ENCODE measurements around the gene PTK7.
"Not testable (repeated sequence)": the region's sequence is repeated elsewhere in the genome, so short reads cannot be mapped to it uniquely, and the experiment has no call there.

Gene PTK7

GRCh38 chr6:43120101-43120763, 44.1 kb downstream of the PTK7 start:
- no peak for DNase-seq

DNA sequence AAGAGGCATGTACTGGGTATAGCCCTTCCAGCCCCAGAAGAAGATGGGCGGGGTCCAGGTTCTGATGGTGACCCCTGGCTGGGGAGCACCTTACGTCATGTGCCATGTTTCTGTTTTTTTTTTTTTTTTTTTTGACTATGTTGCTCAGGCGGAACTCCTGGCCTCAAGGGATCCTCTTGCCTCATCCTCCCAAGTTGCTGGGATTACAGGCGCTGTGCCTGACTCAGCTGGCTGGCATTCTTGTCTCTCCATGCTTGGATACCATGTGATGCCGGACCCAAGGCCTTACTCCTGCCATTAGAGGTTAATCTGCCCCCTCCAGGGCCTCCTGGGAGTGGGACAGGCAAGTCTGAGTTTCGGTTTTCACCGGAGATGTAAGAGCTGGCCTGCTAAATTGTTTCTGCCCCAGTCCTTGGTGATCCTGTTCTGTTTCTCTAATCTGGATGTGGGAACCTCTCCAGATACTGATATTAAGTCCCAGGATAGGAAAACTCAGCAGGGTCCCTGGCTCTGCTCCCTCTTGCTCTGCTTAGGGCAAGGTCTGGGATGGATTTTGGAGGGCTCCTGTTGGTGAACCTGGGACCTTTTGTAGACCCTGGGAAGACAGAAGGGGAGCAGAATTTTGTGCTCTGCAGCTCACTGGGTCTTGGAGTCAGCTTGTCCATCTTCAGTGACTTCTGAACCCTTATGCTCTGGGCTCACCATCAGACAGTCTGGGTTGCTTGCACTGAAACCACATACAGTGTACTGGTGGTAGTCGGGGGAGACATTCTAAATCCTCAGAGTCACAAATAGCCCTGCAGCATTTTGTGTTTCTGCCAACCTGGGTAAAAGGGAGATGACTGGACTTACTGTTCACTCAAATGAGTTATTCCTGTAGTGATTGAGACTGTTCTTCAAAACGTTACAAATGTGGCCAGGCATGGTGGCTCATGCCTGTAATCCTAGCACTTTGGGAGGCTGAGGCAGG, 45.1 kb downstream of the PTK7 start:
- no peak for DNase-seq

GRCh38 chr6:43122146-43122545, 46.0 kb downstream of the PTK7 start:
- no peak for DNase-seq

DNA sequence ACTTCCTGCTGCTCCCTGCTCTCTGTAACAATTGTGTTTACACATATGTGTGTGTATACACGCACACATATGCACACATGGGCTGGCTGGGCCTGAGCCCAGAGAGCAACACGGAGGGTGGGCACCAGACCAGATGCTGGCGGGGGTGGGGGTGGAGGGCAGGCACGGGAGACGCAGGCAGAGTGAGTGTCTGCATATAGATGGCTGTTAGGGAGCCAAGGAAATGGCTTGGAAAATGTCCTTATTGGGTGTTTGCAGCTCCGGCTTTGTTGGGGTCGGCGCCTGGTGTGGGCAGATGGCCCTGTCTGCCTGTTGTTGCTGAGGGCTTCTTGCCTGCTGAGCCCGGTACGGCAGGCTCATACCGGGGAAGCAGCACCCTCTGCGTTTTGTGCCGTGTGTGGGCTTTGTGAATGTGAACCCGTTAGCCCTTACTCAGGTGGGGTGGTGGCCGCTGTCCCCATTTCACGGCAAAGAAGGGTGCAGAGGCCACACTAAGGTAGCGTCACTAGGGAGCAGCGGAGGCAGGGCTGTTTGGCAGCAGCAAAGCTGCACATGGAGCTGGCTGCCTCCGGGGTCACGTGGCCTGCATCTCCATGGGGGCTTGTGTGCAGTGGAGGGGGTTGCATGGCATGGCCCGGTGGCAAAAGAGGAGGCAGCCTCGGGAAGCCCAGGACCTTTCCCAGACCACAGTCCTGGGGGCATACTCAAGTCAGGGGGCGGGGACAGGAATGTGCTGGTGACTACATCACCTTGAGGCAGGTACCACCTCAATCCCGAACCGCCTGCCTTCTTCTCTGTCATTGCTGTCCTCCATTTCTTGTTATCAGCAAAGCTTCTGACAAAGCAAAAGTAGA, 47.6 kb downstream of the PTK7 start:
- no peak for DNase-seq

DNA sequence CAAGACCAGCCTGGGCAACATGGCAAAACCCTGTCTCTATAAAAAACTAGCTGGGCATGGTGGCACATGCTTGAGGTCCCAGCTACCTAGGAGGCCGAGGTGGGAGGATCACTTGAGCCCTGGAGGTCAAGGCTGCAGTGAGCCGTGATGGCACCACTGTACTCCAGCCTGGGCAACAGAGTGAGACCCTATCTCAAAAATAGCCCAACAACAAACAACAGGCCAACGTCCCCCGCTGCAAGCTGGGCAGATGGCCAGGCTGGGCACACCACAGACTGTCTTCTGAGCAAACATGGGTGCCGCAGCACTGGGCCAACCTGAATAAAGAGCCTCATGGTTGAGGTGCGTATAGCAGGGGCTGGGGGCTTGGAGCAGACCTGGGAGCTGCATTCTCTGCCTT, 48.4 kb downstream of the PTK7 start:
- DNase-seq: no peak

DNA sequence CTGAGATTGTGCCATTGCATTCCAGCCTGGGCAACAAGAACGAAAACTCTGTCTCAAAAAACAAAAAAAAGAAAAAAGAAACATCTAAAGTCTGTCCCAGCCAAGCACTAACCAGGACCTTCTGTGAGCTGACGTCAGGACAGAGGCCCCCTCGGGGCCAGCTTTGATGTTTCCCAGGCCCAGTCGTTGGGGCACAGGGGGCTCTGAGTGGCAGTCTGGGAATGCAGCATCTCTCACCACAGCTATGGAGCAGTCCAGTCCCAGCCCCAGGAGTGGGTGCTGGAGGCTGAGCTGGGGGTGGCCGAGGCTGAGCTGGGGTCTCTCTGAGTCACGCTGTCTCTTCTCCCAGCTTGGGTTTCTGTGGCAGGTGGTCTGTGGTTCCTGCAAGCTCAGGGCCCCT, 49.0 kb downstream of the PTK7 start:
- DNase-seq: no peak

- DNase-seq: no peak
Measured at GRCh38 chr6:43125555-43125954, 49.4 kb downstream of the PTK7 start.

- peak in 2 of 3 donors; percentile 23 to 29 for DNase-seq
Measured at GRCh38 chr6:43127180-43127579, 51.1 kb downstream of the PTK7 start.

DNA sequence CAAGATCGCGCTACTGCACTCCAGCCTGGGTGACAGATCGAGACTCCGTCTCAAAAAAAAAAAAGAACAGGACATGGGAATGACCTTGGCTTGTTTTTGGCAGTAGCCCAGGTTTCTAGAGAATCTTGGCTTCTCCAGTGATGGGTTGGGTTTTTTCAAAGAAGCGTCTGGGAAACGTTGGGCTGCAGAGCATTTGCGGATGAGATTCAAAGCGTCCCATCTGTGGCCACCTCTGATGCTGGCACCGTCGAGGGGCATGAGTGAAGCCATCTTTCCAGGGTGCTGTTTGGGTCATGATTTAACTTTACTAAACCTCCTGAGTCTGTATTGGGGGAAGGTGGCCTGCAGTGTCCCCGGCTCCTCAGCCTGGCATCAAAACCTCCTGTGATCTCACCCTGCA, 51.8 kb downstream of the PTK7 start:
- DNase-seq: no peak

DNA sequence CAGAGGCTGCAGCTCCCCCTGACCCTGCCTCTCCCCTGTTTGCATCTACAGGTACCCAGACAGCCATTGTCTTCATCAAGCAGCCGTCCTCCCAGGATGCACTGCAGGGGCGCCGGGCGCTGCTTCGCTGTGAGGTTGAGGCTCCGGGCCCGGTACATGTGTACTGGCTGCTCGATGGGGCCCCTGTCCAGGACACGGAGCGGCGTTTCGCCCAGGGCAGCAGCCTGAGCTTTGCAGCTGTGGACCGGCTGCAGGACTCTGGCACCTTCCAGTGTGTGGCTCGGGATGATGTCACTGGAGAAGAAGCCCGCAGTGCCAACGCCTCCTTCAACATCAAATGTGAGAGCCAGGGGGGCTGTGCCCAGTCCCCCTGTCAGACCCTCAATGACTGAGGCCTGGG, 52.8 kb downstream of the PTK7 start:
- no peak for DNase-seq

DNA sequence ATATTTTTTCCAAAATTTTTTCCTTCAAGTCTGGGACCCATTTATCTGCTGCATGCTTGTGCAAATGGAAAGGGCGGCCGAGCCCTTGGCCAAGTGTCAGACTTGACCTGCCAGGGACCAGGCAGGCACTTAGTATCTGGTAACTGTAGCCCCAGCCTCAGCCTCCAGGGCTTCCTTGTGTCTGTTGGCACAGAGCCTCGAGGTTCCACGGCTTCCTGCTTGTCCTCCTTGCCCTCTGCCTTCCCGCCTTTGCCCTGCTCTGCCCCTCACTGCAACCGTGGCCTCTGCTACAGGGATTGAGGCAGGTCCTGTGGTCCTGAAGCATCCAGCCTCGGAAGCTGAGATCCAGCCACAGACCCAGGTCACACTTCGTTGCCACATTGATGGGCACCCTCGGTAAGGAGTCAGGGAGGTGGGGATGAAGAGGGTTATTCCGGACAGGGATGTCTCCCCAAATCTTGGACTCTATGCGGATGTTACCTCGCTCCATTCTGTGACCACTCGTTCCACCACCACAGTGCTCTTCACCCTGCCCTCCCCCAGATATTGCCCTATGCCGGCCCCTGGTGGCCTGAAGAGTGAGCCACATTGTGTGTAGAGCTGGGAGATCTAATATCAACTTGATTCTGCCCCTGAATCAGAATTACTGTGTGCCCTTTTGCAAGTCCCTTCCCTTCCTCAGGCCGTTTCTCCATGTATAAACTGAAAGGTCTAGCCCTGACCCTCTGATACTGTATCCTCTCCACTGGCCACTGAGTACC, 53.5 kb downstream of the PTK7 start:
- peak; percentile 21 to 43 (median 31) for DNase-seq

DNA sequence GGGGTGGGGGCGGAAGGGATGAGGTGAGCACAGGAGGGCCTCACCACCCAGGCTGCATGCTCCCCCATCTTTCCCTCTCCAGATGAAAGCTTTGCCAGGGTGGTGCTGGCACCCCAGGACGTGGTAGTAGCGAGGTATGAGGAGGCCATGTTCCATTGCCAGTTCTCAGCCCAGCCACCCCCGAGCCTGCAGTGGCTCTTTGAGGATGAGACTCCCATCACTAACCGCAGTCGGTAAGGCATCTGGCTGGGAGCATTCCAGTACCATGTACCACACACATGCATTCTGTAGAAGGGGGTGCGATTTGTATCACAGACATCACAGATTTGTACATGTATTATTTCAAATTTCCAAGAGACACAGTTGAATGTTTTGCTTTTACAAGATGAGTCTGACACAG, 54.3 kb downstream of the PTK7 start:
- DNase-seq: no peak

DNA sequence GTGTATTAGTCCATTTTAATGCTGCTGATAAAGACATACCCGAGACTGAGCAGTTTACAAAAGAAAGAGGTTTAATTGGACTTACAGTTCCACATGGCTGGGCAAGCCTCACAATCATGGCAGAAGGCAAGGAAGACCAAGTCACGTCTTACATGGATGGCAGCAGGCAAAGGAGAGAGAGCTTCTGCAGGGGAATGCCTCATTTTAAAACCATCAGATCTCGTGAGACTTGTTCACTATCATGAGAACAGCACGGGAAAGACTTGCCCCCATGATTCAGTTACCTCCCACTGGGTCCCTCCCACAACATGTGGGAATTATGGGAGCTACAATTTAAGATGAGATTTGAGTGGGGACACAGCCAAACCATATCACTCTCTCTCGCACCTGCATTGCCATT, 55.3 kb downstream of the PTK7 start:
- not testable (repeated sequence) for DNase-seq

DNA sequence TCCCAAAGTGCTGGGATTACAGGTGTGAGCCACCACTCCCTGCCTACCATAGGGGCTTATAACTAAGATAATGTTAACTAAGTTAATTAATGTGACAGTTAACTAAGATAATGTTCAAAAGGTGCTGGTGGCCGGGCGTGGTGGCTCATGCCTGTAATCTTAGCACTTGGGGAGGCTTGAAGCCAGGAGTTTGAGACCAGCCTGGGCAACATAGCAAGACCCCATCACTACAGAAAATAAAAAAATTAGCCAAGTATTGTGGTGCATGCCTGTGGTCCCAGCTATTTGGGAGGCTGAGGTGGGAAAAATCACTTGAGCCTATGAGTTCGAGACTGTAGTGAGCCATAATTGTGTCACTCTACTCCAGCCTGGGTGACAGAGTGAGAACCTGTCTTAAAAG, 62.2 kb downstream of the PTK7 start:
- DNase-seq: no peak

GRCh38 chr6:43139973-43140372, 63.9 kb downstream of the PTK7 start:
- not testable (repeated sequence) for DNase-seq

GRCh38 chr6:43141644-43142043, 65.5 kb downstream of the PTK7 start:
- DNase-seq: no peak

- no peak for DNase-seq
Measured at GRCh38 chr6:43142101-43142500, 66.0 kb downstream of the PTK7 start.

DNA sequence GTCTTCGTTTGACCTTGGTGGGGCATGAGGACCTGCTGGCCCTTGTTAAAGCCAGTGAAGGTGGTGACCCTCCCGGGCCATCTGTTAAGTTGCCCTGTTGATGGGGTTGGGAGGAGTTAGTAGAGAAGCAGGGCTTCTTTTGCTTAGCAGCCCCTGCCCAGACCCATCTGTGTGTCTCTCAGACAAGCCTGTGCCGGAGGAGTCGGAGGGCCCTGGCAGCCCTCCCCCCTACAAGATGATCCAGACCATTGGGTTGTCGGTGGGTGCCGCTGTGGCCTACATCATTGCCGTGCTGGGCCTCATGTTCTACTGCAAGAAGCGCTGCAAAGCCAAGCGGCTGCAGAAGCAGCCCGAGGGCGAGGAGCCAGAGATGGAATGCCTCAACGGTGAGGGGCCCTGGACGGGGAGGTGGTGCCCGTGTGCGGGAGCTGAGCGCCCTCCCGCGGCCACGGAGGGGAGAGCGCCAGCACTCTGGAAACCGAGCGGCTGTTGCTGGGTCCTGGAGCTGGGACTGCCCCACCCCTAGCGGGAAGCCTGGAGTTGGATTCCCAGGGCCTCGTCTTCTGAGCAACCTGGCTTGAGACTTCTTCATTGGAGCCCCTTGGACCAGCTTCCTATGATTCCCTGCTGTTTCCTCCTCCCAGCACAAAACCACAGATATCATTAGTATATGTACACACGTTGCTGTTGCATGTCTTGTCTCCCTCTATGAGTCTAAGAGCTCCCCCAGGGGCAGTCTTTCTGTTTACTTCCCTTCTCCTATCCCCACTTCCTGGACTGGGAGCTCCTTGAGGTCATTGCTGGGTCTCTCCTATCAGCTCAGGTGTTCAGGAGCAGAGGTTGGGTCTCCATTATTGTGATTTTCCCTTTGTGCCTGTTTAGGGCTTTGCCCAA, 67.4 kb downstream of the PTK7 start:
- DNase-seq: peak; percentile 76 to 88 (median 77)

DNA sequence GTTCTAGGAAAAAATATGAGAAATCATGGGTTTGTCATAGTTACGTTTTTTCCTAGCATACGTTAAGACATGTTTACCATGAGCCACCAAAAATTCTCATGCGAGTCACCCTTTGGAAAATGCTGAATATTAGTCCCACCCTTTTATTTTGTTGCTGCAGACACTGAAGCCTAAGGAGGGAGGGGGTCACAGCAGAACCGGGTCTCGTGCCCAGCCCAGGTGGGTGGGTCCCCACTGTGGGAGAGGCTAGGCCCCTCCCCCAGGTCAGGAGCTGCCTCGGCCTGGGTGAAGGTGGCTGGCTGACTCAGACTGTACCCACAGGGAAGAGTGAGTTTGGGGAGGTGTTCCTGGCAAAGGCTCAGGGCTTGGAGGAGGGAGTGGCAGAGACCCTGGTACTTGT, 68.8 kb downstream of the PTK7 start:
- DNase-seq: peak in 1 of 3 donors; percentile 41

DNA sequence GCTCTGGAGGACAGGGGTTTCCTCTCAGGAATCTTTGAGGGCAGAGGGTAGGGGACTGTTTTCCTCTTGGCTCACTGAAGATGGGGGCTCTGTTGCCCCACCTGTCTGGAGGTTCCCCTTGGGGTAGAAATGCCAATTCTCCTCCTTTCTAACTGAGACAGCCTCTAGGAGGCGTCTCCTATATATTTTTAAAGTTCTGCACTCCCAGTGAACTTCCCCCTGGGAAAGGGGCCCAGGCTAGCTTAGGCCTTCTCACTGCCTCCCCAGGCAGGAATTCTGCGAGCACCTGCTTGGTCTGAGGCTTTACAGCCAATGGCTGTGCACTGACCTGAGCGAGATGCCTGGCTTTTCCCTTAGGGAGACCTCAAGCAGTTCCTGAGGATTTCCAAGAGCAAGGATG, 70.1 kb downstream of the PTK7 start:
- DNase-seq: no peak

Data from suppressor macrophage treated with lipopolysaccharide for 1 hour (primary cell).